HuH-7.5 (cell line): ENCODE data around the gene MNT.
A peak's percentile ranks its signal among the peaks of the same experiment; 100 is the strongest.

ENCODE experiments used
- DNase-seq: peaks from one replicate; pipeline ENCODE4 v3.0.0; 2011; ENCODE audit warnings: low spot score

MNT gene

GRCh38 chr17:2380226-2380922 lies 20.5 kb downstream of the MNT start:
- DNase-seq, result no peak

GRCh38 chr17:2379489-2380225 lies 21.2 kb downstream of the MNT start:
- no peak for DNase-seq

- no peak for DNase-seq
These were observed 22.0 kb downstream of the MNT start for GRCh38 chr17:2378905-2379304.

DNA sequence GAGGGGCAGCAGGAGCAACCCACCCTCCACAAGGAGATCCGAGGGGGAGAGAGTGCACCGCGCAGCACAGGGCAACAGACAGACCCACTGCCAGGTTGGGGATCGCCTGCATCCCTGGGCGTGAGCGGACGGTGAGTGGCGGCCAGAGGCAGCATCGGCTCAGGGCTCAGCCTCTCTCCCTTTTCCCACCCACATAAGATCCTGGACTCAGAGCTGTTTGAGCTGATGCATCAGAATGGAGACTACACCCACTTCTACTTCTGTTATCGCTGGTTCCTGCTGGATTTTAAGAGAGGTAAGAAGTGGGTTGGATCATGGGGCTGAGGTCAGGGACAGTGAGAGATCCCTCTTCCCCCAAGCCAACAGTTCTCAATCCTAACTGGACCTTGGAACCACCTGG lies 23.2 kb downstream of the MNT start:
- no peak for DNase-seq

DNA sequence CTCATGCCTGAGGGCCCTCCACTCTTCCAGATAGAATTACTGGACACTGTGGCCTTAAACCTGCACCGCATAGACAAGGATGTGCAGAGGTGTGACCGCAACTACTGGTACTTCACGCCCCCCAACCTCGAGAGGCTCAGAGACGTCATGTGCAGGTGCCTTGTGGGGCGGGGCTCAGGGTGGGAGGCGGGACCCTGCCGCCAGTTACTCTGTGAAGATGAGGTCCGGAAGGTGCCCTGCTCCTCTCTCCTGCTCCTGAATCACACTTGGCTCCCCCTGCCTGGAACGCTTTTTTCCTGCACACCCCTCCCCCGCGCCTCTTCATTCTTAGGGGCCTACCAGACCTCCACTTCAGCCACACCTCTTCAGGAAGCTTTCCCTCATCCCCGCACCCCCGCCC lies 24.8 kb downstream of the MNT start:
- no peak for DNase-seq

- DNase-seq, result no peak
These were observed 25.5 kb downstream of the MNT start for GRCh38 chr17:2375406-2375805.

- no peak for DNase-seq
These were observed 26.1 kb downstream of the MNT start for GRCh38 chr17:2374549-2375285.

GRCh38 chr17:2373179-2373578 lies 27.7 kb downstream of the MNT start:
- no peak for DNase-seq

- no peak for DNase-seq
These were observed 28.2 kb downstream of the MNT start for GRCh38 chr17:2372681-2373080.

DNA sequence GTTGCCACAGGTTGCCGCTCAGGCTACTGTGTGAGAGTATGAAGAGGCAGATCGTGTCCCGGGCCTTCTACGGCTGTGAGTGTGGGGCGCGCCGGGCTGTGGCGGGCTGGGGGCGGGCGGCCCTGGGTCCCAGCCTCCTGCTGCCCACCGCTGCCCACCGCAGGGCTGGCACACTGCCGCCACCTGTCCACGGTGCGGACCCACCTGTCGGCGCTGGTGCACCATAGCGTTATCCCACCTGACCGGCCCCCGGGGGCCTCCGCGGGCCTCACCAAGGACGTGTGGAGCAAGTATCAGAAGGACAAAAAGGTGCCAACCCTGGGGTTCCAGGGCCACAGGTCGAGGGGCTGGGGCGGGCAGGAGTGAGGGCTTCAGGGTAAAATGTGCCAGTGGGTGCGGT lies 28.7 kb downstream of the MNT start:
- DNase-seq, result no peak

GRCh38 chr17:2371183-2372130 lies 29.4 kb downstream of the MNT start:
- DNase-seq, result no peak

DNA sequence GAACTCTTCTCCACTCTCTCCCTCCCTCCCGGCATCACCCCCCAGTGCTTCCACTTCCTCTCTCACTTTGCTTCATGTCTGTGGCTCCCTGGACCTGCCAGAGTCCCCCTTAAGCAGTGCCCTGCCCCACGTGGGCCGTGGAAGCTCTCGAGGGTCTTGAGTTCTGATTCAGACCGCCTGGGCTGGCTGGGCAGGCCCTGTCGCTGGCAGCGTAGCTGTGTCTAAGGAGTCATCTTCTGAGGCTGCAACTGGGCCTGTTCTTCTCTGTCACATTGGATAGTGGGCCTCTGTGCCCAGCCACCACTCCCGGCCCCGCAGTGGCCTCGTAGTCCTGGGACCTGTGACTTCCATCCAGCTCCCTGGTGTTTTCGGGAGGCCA lies 30.7 kb downstream of the MNT start:
- DNase-seq, result no peak

- DNase-seq, result no peak
These were observed 31.2 kb downstream of the MNT start for GRCh38 chr17:2369551-2370210.

GRCh38 chr17:2369039-2369438 lies 31.8 kb downstream of the MNT start:
- DNase-seq, result no peak

DNA sequence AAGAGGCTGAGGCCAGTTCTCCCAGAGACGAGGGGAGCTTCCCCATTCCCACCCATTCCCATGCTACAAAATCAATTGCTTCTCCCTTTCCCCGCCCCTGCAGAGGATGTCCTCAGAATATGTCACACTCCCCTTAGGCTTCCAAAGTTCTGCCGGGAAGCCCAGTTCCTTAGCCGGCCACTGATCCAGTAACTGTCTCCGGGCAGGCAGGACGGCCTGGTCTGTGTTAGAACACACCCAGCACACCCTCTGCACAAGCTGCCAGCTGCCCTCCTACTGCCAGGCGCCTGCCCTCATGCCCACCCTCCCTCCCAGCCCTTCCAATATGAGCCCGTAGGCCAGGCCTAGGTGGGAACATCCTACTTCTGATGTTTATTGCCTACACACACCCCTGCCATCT lies 32.5 kb downstream of the MNT start:
- DNase-seq, result no peak

GRCh38 chr17:2366747-2367494 lies 33.9 kb downstream of the MNT start:
- DNase-seq, result peak; percentile 57

DNA sequence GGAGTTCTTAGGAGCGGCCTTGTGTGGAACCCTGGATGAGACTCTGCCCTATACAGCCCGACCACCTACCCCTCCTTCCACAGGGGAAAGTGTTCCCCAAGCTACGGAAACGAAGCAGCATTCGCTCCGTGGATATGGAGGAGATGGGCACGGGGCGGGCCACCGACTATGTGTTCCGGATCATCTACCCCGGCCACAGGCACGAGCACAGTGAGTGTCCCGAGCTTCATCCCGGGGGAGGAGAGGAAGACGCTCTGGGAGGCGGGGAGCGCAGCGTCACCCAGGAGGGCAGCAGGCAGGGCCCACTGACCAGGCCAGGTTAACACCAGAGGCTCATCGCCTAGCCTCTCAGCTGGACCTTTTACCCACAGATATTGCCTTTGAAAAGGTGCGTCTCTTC lies 35.7 kb downstream of the MNT start:
- DNase-seq, result no peak

DNA sequence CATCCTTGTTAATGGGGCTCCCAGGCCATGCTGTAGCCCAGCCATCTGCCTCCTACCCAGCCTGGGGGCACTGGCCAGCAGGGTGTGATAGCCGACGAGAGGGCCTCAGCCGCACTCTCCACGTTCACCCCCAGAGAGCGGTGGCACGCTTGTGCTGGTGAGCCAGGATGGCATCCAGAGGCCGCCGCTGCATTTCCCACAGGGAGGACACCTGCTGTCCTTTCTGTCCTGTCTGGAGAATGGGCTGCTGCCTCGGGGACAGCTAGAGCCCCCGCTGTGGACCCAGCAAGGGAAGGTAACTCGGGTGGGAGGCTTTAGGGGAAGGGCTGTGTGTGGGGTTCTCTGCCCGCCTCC lies 36.1 kb downstream of the MNT start:
- DNase-seq, result no peak

- DNase-seq, result no peak
These were observed 36.8 kb downstream of the MNT start for GRCh38 chr17:2363851-2364762.

DNA sequence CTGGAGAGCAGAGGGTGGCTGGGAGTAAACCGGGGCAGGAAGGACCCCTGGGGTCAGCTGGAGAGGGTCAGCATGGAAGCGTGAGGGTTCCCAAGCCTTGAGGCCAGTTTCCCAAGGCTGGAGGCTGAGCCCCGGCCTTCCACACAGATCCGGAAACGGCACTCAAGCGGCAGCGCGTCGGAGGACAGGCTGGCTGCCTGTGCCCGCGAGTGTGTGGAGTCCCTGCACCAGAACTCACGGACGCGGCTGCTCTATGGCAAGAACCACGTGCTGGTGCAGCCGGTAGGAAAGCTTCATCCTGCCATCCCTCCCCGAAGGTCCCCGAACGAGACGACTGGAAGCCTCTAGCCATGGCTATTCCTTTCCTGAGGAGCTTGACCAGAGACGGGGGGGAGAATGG lies 37.5 kb downstream of the MNT start:
- DNase-seq, result no peak
